Dermis microvascular lymphatic vessel endothelial cell (primary cell): ENCODE measurements around the gene ZBTB8A. TPM values are rescaled to one million over a fixed set of nuclear protein-coding genes. Genes with fewer than 3 reads are reported as not detected.
A peak's percentile ranks its signal among the peaks of the same experiment; 100 is the strongest.
"Not testable (repeated sequence)": the region's sequence is repeated elsewhere in the genome, so short reads cannot be mapped to it uniquely, and the experiment has no call there.

Experiments
- DNase-seq, 2 donors: peaks; one replicate each; pipeline versions ENCODE4 v3.0.0 to v3.0.0-alpha.2; 2010; ENCODE audit warnings: low read depth in 2 of 2
- total RNA-seq: library from RNA; depleted of rRNA; stranded (reverse); fragments of >200 nt; gene quantifications from 2 replicates; pipeline ENCODE4 v1.2.1, GENCODE V29; 2014

ZBTB8A gene
- total RNA-seq, 1 donor from 2014 or later: 5.5 TPM

DNA sequence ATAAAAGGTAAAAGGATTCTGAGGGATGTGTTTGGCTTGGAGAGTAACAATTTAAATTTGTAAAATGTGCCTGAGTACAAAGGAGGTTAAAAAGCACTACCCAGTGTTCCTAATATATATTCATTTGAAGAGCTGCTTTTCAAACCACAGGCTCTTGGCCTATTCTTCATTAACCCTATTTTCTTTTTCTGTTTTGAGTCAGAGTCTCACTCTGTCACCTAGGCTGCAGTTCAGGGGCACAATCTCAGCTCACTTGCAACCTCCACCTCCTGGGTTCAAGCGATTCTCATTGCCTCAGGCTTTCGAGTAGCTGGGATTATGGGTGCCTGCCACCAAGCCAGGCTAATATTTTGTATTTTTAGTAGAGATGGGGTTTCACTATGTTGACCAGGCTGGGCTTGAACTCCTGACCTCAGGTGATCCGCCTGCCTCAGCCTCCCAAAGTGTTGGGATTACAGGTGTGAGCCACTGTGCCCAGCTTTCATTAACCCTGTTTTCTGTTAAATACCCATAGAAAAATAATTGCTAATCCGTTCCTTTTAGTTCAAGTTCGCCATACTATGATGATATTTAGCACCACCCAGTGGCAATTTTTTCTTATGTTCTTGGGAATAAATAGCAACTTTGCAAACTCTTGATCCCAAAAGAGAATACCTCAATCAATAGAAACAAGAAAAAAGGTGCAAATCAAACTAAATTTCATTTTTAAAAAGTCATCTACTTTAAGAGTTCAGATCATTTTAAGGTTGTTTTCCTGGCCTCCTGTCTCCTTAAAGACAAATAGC lies 80.7 kb downstream of the ZBTB8A start:
- peak; percentile 26 to 54 for DNase-seq

DNA sequence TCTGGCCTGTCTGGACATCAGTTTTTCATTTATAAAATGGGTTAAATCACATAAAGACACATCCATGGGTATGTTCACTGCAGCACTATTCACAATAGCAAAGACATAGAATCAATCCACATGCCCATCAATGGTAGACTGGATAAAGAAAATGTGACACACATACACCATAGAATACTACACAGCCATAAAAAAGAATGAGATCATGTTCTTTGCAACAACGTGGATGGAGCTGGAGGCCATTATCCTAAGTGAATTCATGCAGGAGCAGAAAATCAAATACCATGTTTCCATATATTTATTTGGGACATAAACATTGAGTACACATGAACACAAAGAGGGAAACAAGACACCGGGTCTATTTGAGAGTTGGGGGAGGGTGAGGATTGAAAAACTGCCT lies 83.0 kb downstream of the ZBTB8A start:
- DNase-seq: no peak

- DNase-seq: no peak
These were observed 83.8 kb downstream of the ZBTB8A start for GRCh38 chr1:32622806-32623681.

GRCh38 chr1:32623775-32624174 lies 84.5 kb downstream of the ZBTB8A start:
- no peak for DNase-seq

DNA sequence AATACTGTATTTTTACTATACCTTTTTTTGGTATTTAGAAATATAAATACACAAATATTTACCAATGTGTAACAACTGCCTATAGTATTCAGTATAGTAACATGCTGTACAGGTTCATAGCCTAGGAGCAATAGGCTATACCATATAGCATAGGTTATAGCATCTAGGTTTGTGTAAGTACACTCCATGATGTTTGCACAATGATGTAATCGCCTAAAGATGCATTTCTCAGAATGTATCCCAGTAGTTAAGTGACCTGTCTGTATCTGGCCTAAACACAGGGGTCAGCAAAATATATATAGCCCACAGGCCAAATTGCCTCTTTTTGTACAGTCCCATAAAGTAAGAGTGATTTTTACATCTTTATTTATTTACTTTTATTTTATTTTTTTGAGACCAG lies 86.9 kb downstream of the ZBTB8A start:
- DNase-seq: no peak

DNA sequence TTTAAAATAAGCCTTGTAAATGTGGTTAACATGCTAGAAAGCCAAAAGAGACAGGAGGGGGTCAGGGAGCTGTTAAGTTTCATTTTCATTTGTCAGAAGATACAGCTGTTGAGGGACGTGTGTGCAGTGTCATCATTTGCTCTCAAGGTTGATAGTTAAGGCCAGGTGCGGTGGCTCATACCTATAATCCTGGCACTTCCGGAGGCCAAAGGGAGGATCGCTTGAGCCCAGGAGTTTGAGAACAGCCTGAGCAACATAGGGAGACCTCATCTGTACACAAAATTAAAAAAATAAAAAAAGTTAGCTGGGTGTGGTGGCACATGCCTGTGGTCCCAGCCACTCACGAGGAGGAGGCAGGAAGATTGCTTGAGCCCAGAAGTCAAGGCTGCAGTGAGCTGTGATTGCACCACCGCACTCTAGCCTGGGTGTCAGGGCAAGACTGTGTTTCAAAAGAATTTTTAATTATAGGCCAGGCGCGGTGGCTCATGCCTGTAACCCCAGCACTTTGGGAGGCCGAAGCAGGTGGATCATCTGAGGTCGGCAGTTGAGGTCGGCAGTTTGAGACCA lies 88.5 kb downstream of the ZBTB8A start:
- no peak for DNase-seq

DNA sequence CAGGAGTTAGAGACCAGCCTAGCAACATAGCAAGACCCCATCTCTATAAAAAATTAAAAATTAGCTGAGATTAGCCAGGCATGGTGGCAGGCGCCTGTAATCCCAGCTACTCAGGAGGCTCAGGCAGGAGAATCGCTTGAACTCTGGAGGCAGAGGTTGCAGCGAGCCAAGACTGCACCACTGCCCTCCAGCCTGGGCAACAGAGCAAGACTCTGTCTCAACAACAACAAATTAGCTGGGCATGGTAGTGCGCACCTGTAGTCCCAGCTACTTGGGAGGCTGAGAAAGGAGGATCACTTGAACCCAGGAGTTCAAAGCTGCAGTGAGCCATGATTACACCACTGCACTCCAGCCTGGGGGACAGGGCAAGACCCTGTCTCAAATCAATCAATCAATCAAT lies 90.9 kb downstream of the ZBTB8A start:
- DNase-seq: not testable (repeated sequence)

DNA sequence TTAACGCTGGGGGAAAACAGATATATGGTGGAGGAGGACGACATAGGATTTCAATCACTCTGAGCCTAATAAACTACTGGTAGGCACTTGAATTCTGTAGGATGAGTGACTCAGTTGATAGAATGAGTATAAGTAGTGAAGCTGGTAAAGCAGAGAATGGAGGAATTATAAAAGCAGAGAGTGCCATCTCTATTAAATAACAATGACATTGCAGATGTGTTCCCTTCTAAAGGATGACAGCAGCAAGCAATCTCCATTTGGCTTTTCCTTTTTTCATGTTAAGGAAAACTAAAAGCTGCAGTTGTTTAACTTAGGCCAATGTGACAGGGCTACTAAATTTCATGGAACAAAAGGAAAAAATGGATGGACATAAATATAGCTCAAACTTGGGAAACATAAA lies 93.6 kb downstream of the ZBTB8A start:
- DNase-seq: no peak

GRCh38 chr1:32635508-32636277 lies 96.5 kb downstream of the ZBTB8A start:
- no peak for DNase-seq

- no peak for DNase-seq
These were observed 97.9 kb downstream of the ZBTB8A start for GRCh38 chr1:32636914-32637645.

- no peak for DNase-seq
These were observed 100.4 kb downstream of the ZBTB8A start for GRCh38 chr1:32639489-32640075.

- not testable (repeated sequence) for DNase-seq
These were observed 103.1 kb downstream of the ZBTB8A start for GRCh38 chr1:32642292-32642827.

DNA sequence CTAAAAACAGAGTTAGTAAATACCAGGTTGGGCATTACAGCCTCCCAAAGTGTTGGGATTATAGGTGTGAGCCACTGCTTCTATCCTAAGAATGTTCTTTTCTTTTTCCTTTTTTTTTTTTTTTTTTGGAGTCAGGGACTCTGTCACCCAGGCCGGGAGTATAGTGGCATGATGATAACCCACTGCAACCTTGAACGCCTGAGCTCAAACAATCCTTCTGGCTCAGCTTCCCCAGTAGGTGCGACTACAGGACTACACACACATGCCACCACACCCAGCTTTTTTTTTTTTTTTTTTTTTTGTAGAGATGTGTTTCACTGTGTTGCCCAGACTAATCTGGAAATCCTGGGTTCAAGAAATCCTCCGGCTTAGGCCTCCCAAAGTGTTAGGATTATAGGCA lies 105.2 kb downstream of the ZBTB8A start:
- no peak for DNase-seq

GRCh38 chr1:32647308-32648134 lies 108.3 kb downstream of the ZBTB8A start:
- DNase-seq: peak in 1 of 2 donors; percentile 60

GRCh38 chr1:32650248-32650751 lies 111.1 kb downstream of the ZBTB8A start, which contains the start of gene ZBTB8OS:
Gene ZBTB8OS, minus strand, starts transcription at chr1:32650550. Its CDS starts 21 bp downstream, at chr1:32650529.
- peak; percentile 88 to 96 for DNase-seq

GRCh38 chr1:32650752-32651460 lies 111.7 kb downstream of the ZBTB8A start, which contains the start of gene RBBP4:
Gene RBBP4, plus strand, starts transcription at chr1:32651208. Its CDS starts 99 bp downstream, at chr1:32651307.
- peak; percentile 93 to 98 for DNase-seq

- no peak for DNase-seq
These were observed 112.3 kb downstream of the ZBTB8A start for GRCh38 chr1:32651461-32652073.
